SW480 (cell line): Measurements from ENCODE around the gene NPIPA8.
"Not testable (repeated sequence)": the region's sequence is repeated elsewhere in the genome, so short reads cannot be mapped to it uniquely, and the experiment has no call there.

Experiments used
- DNase-seq: peaks from one replicate; pipeline ENCODE4 v3.0.0-alpha.2; 2016; ENCODE audit warnings: low spot score

NPIPA8 gene

DNA sequence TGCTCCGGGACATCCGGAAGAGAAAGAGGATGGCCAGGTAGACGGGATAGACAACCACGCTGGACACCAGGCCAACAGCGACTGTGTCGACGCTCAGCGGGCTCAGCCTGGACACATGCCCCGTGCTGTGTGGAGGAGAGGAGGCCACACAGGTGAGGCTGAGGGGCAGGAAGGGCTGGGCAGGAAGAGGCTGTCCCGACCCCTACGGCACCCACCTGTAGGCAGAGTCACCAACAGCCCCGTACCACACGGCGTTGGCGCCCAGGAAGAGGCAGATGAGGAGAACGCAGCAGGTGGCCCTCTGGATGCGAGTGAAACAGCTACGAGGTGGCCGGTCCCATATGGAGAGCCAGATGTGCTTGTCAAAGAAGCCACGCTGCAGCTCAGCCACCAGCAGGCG is at the start of gene NPIPA8:
Gene NPIPA8 (minus strand): TSS at position 101 of the 400 bp plus-strand sequence. CDS start 4,074 bp downstream, outside the sequence.
- not testable (repeated sequence) for DNase-seq

DNA sequence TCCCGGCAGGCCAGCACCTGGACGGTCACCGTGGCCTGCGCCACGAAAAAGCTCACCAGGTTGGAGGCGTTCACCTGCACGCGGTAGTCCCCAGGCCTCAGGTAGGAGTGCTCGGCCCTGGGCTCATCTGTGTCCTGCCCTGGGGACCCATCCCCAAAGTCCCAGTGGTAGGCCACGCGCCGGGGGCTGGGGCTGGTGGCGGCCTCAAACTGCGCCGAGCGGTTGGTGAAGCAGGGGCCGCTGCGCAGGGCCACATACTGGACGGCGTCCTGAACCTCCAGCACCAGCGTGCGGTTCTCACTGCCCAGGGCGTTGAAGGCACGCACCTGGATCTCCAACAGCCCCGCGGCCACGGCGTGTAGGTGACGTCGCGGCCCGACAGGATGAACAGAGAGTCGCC is 48.7 kb upstream of the NPIPA8 start:
- DNase-seq = not testable (repeated sequence)

DNA sequence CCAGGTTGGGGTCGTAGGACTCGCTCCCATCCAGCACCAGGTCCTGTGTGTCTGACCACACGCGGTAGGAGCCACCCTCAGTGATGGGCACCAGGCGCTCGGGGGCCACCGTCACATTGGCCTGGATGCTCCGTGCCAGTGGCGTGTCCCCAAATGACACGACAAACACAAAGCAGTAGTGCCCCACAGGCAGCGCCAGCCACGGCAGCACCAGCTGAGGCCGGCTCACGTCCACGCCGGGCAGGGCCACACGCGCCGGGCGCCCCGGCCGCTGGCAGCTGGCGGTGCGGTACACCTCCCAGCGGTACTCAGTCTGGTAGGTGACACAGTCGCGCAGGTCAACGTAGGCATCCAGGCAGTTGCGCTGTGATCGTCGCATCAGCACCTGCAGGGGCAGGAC is 48.3 kb upstream of the NPIPA8 start:
- not testable (repeated sequence) for DNase-seq

DNA sequence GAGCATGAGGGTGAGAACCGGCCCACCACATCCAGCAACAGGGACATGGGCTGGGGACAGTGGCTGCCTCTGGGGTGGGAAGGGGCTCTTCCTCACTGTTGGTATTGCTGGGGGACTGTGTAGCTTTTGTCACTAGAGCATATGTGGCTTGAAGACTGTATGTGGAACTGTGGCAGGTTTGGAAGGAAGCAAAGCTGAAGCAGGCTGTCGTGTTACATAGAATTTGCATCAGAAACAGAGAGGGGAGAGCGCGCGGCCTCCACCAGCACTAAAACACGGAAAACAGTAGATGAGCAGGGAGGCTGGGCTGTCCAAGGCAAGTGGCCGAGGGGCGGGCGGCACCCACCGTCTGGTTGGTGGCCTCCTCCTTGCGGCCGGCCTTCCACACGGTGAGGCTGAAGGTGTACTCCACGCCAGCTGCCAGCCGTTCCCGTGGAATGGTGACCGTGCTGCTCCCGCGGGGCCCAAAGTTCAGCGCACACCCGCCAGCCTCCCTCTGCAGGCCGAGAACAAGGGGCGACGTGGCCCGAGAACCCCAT is 47.6 kb upstream of the NPIPA8 start:
- not testable (repeated sequence) for DNase-seq

DNA sequence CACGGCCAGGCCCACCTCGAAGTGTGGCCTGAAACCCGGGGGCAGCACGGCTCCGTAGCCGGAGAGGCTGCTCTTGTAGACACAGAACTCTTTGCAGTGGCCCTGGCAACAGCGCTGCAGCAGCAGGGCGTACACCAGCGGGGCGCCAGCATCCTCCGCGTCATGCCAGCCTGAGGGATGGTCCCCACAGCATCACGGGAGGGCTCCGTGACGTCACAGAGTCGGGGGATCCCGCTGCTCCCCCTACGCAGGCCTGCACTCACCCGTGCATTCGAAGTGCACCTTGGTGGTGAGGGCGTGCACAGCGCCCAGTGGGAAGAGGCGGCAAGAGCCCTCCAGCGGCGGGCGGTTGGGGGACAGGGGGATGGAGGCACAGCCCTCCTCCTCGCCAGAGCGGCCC is 46.2 kb upstream of the NPIPA8 start:
- DNase-seq = not testable (repeated sequence)

DNA sequence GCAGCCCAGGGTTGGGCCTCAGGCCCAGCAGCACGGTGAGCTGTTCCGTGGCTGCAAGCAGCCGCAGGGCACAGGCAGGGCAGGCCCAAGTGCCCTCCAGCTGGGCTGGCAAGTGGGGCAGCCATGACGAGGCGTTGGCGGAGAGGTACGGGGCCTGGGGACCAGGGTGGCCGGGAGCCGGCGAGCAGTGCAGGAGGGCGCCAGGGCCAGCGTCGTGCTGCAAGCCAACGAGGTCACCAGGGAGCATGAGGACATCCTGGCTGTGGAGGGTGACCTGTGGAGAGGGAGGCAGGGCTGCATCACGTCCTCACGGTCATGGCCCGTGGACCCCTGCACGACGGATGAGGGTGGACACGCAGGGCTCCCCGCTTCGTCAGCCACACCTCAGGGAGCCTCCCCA is 11.2 kb upstream of the NPIPA8 start:
- DNase-seq = not testable (repeated sequence)

DNA sequence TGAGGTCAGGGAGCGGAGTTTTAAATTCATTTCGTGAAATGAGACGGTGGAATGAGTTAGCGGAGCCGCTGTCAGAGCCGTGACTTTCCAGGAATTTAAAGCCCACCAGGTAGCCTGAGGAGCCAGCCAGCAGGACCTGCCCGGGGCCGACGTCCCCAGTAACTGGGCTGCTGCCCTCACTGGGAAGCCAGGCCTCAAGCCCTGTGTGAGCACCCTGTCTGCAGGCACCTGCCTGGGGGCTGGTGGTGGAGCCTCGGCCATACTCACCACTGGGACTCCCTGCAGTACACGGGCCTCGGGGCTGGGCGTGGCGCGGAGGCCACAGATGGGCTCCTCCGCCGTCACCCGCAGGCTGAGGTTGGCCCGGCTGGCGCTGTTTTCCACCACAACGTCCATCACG is 10.5 kb upstream of the NPIPA8 start:
- not testable (repeated sequence) for DNase-seq

DNA sequence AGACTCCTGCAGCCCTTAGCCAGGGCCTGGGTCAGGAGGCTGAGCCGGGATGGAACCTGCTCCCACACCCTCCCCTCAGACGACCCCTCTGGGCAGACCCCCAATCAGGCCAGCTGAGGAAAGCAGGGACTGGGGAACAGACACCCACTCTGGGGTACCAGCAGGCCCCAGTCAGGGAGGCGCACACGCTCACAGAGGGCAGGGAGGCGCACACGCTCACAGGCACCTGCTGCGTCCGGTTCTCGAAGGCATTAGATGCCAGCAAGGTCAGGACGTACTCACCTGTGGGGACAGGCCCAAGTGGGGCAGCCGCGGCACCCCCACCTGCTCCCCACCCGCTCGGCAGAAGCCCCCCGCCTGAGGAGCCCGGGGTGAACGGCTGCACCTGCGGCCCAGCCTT is 8.1 kb upstream of the NPIPA8 start:
- DNase-seq = not testable (repeated sequence)

DNA sequence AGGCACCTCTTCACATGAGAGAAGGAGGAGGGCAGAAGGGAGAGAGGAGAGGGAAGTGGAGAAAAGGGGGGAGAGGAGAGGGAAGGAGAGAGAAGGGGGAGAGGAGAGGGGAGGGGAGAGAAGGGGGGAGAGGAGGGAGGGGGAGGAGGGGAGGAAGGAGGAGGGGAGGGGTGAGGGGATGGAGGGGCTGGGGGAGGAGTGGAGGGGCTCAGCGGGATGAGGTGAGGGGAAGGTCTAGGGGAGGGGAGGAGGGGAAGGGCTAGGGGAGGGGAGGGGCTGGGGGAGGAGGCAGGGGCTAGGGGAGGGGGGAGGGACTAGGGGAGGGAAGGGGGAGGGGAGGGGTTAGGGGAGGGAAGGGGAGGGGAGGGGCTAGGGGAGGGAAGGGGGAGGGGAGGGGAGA is 5.5 kb upstream of the NPIPA8 start:
- DNase-seq = not testable (repeated sequence)

DNA sequence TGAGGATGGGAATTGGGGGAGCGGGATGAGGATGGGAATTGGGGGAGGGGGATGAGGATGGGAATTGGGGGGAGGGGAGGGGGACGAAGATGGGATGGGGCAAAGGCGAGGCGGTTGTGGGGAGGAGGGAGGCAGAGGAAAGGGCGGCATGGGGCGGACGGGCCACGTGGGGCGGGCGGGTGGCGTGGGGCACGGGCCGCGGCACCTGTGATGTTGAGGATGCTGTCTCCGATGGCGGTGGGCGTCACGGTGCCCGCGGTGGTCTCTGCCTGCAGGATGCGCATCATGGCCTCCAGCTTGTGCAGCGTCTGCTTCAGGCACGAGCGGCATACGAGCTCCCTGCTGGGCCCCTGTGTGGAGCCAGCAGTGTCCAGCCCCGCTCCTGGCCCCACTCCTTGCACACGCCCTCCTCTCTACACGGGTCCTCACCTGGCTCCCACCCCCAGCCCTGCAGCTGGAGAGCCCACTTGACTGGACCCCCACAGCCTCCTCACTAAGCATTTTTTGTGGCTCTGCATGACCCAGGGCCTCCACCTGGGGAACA is 5.0 kb upstream of the NPIPA8 start:
- not testable (repeated sequence) for DNase-seq

DNA sequence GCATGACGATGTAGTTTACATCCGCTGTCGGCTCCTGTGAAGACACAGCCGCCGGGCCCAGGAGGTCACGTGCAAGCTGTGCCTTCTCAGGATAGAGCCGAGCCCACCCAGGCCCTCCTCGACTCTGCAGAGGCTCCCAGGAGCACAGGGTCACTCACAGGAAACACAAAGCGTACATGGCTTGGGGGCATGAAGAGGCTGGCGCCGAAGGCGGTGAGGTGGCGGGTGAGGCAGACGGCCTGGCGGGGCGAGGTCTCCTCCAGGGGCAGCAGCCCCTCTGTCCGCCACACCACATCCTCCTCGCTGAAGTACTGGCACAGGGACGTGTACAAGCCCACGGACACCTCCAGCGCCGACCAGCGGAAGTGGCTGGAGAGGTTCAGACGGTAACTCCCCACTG is 2.7 kb upstream of the NPIPA8 start:
- DNase-seq = not testable (repeated sequence)

DNA sequence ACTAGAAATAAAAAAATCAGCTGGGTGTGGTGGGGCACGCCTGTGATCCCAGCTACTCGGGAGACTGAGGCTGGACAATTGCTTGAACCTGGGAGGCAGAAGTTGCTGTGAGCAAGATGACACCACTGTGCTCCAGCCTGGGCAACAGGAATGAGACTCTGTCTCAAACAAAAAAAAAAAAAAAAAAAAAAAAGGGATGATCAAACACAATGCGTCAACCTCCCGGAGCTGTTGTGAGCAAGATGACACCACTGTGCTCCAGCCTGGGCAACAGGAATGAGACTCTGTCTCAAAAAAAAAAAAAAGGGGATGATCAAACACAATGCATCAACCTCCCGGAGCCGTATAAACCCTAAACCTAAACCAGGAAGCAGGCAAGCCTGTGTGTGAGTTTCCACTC is 24.7 kb downstream of the NPIPA8 start:
- not testable (repeated sequence) for DNase-seq

DNA sequence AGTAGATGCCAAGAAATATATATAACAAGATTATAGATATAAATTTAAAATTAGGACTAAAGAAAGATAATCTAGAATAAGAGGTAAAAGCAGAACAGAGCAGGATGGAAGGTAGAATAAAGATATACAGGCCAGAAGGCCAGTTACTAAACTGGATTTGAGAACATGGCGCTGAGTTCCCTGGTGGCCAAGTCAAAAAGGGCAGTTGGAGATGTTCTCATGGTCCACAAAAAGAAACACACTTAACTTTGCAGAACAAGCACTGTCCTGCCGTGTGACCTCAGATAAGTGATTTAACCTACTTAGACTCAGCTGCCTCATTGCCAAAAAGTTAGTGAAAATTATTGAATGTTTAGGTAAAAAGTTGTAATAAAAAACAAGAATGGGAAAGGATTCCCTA is 27.4 kb downstream of the NPIPA8 start:
- DNase-seq = not testable (repeated sequence)

DNA sequence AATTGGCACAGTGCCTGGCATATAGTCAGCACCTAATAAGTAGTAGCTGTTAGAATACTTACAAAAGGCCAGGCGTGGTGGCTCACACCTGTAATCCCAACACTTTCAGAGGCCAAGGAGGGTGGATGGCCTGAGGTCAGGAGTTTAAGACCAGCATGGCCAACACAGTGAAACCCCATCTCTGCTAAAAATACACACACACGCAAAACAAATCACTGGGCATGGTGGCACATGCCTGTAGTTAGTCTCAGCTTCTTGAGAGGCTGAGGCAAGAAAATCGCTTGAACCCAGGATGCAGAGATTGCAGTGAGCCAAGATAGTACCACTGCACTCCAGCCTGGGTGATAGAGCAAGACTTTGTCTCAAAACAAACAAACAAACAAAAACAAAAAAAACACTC is 29.3 kb downstream of the NPIPA8 start:
- DNase-seq = not testable (repeated sequence)

DNA sequence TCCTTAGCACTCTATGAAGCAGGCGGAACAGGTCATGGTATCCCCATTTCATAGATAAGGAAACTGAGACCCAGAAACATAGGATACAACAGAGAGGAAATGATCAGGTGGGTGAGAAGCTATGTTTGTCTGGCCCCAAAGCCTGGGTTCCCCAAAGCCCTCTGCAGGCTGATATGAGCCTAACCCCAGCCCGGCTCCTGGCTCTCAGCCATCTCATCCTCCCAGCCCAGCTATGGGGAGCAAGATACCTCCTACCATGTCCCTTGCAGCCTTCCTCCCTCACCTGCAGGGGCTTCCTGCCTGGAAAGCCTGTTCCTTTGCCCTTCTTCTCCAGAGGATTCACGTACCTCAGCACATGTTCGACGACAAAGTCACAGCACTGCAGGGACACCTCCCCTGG is 30.5 kb downstream of the NPIPA8 start:
- not testable (repeated sequence) for DNase-seq

DNA sequence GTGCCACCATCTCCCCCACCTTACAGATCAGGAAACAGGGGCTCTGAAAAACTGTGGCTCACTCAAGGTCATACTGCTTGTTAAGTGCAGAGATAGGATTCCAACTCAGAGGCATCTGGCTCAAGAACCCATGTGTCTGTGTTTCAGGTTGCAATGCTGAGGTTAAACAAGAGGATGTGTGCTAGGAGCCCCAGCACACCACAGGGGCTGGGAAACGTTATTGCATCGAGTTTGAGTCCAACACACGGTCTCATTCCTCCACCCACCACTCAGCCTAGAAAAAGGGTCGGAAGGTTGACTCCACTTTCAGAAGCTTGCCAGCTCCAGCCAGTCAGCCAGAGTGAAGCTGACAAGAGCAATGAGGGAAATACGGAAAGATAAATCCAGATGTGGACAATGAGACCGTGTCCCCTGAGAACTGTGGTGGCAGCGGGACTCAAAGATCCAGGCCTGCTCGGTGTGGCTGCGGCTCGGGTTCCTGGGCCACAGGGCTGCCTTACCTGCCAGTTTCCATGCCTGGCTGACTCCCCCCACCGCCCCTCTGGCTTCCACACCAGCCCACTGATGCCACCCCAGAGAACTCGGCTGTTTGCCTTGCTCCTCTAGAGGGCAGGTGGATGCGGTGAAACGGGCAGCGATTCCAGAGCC is 33.4 kb downstream of the NPIPA8 start:
- DNase-seq = not testable (repeated sequence)

DNA sequence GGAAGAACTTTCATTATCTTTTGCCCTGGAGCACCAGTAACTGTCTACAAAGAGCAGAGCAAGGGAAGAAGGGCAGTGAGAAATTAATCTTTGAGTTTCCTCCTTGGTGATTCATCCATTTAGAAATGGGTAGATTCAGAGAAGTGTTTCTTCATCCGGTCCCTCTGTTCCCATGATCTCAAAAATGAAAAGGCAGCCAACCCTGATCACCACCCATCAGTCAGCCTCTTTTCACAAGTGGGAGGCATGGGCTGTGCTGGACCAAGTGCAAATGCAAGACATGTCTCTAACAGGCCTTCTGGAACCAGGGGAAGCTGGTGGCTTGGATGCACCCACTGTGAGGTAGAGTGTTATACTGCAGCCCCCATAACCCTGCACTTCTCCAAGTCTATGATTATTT is 38.8 kb downstream of the NPIPA8 start:
- DNase-seq = not testable (repeated sequence)

DNA sequence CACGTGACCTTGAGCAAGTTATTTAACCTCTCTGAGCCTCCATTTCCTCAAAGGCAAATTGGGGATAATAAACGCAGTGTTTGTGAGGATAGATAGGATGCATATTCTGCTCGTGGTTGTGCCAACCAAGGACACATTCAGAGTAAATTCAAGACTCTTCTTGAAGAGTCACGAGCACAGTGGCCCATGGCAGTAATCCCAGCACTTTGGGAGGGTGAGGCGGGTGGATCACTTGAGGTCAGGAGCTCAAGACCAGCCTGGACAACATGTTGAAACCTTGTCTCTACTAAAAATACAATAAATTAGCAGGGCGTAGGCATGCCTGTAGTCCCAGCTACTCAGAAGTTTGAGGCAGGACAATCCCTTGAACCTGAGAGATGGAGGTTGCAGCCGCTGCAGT is 39.6 kb downstream of the NPIPA8 start:
- not testable (repeated sequence) for DNase-seq

DNA sequence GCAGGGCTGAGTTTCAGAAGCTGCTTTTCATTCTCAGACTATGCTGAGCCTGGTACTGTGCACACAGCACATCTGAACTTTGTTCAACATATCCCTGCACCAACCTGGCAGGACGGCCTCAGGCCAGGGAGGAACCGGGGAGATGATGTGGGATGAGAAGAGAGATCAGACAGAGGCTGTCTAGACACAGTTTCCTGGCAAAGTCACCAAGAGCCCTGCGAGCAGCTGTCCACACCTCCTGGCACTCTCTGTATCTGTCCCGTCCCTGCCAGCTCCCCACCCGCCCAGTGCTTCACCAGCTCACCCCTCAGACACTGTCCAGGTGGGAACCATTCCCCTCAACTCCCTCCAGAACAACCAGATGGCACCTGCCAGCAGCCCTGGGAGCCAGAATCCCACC is 42.2 kb downstream of the NPIPA8 start:
- DNase-seq = not testable (repeated sequence)

DNA sequence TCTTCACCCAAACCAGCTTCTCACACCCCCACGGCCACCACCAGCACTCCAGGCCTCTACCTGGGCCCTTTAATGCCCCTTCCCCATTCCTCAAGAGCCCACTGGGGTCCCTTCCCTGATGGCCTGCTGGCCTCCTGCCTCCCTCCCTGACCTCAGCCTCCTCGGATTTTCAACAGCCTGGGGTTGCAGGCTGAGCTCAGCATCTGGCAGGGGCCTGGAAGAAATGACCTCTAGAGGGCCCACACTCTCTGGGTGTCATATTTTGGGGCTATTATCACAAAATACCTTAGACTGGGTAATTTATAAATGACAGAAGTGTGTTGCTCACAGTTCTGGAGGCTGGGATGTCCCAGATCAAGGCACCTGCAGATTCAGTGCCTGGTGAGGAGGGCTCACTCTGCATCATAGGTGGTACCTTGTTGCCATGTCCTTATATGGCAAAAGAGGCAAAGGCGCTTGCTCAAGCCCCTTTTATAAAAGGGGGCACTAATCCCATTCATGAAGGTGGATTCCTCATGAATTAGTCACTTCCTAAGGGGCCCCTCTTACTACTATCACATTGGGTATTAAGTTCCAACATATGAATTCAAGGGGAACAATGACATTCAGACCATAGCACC is 43.1 kb downstream of the NPIPA8 start:
- not testable (repeated sequence) for DNase-seq

DNA sequence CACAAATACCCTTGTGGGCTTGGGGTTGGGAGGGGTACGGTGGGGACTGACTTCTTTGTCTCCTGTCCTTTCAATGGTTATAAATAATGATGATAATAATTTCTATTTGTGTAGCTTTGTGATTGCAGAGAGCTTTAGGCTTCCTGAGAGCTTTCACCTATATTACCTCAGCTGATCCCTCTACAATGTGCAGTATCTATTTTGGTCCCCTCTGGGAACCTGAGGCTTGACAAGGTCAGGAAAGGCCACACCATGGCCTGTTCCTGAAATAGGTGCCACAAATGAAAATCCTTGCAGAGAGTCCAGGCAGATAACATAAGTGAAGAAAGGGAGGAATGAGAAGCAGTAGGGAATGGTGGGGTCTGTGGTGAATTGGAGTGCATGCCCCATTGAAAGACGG is 45.6 kb downstream of the NPIPA8 start:
- not testable (repeated sequence) for DNase-seq

DNA sequence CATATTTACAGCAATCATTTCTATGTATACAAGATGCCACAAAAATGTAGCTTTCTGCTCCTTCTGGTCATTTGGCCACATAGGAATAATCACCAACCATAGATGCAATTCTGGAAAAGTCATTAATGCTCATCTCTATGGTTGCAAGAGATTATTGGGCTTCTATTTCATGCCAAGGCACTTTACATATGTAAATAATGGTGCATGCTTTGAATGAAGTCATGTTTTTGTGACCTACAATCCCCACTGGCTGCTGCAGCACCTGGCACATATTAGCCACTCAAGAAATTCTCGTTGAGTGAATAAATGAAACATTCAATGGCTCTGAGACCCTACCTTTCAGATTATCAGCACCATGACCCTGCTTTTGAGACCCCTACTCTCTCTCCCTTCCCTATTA is 50.2 kb downstream of the NPIPA8 start:
- DNase-seq = not testable (repeated sequence)

DNA sequence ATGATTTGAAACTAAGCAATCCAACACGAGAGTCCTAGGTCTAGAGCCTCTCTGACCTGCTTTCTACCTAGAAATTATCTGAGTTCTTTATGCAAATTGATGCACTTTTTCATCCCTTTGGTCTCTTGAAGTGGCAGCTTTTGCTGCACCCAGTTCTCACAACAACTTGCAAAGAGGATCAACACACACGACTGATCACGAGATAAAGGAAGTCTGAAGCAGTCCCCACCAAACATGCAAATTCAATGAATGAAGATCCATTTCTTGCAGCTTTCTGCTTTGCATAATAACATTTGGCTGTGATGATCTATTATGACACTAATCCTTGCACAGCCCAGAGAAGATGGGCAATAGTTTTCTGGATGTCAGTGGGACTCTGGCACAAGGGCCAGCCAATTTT is 56.2 kb downstream of the NPIPA8 start:
- not testable (repeated sequence) for DNase-seq
